Thyroid gland (tissue), 4 donors: ENCODE data around the gene STEEP1.

Experiments used
- POLR2A ChIP-seq, 2 donors: fragments of 450-650 bp; IDR thresholded peaks; one replicate each; pipeline ENCODE4 v1.6.1; 2017; ENCODE audit warnings: antibody characterized with exemption in 2 of 2, mild to moderate bottlenecking in 2 of 2, moderate library complexity in 1 of 2
- TF ChIP-seq, protein P1 (sequence below), 6 experiments: fragments of 200-600 bp in 3 of 6; fragments of 450-650 bp in 3 of 6; sonication (generic) in 3 of 6; IDR thresholded peaks; one replicate each; pipeline ENCODE4 v1.5.1; 2016 to 2019; ENCODE audit warnings: antibody characterized with exemption in 6 of 6, mild to moderate bottlenecking in 2 of 6, inconsistent platforms in 1 of 6, moderate library complexity in 1 of 6

DNA sequence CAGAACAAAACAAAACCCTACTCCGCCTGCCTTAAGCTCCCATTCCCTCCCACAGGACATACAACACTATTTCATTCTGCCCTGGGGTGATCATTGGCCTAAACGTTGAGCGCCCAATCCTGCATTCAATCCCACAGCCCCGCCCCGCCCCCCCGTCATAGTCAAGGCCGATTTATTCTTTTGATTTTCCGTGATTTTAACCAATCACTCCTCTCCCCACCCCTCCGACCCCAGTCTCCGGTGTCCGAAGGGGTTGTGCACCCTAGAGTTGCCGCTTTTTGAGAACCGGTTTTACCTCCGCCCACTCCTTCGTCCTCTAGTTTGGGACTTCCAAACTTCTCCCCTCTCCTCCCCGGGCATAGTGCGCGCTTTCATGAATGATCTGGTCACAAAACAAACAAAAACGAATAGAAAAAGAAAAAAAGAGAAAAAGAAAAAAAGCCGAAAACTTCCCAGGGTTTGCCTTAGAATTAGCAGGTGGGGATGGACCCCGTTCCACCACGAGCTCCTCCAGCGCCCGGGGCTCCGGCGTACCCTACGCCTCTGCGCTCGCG, 8.7 kb upstream of the STEEP1 start:
- no peak for TF ChIP-seq POLR2A (IDR thresholded peaks at IDR 0.05)
- TF ChIP-seq, protein P1, sequence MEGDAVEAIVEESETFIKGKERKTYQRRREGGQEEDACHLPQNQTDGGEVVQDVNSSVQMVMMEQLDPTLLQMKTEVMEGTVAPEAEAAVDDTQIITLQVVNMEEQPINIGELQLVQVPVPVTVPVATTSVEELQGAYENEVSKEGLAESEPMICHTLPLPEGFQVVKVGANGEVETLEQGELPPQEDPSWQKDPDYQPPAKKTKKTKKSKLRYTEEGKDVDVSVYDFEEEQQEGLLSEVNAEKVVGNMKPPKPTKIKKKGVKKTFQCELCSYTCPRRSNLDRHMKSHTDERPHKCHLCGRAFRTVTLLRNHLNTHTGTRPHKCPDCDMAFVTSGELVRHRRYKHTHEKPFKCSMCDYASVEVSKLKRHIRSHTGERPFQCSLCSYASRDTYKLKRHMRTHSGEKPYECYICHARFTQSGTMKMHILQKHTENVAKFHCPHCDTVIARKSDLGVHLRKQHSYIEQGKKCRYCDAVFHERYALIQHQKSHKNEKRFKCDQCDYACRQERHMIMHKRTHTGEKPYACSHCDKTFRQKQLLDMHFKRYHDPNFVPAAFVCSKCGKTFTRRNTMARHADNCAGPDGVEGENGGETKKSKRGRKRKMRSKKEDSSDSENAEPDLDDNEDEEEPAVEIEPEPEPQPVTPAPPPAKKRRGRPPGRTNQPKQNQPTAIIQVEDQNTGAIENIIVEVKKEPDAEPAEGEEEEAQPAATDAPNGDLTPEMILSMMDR (IDR thresholded peaks at IDR 0.05), result no peak
